SK-N-SH (cell line): Measurements from ENCODE around the gene NADSYN1.

Source experiments
- CHD2 ChIP-seq: fragments of 150-350 bp; IDR thresholded peaks from 2 replicates; pipeline ENCODE4 v1.6.1; 2018; ENCODE audit warnings: low read length; ENCODE audit not compliant: partially characterized antibody
- FOXM1 ChIP-seq: IDR thresholded peaks from 2 replicates; pipeline ENCODE4 v1.4.0; 2012; ENCODE audit warnings: low read depth, mild to moderate bottlenecking
- MXI1 ChIP-seq: IDR thresholded peaks from 2 replicates; pipeline ENCODE4 v1.6.1; 2012; ENCODE audit warnings: mild to moderate bottlenecking, low read depth, low read length, improper control_type of control experiment
- POLR2AphosphoS5 ChIP-seq: IDR thresholded peaks from 2 replicates; pipeline ENCODE4 v1.6.1; 2012; ENCODE audit warnings: low read depth, low read length
- SMC3 ChIP-seq: IDR thresholded peaks from 2 replicates; pipeline ENCODE4 v1.6.1; 2012; ENCODE audit warnings: low read depth, low read length, improper control_type of control experiment
- TF ChIP-seq, protein P1 (sequence below): fragments of 150-350 bp; IDR thresholded peaks from 2 replicates; pipeline ENCODE4 v1.6.1; 2016; ENCODE audit warnings: mild to moderate bottlenecking, low read depth, low read length
- TF ChIP-seq, protein P2 (sequence below): fragments of 200-600 bp; sonication (generic); IDR thresholded peaks from 2 replicates; pipeline ENCODE4 v1.6.1; 2017; ENCODE audit warnings: antibody characterized with exemption, mild to moderate bottlenecking, moderate library complexity
- TF ChIP-seq, protein P3 (sequence below): IDR thresholded peaks from 2 replicates; pipeline ENCODE4 v1.4.0; 2012; ENCODE audit warnings: low read depth

DNA sequence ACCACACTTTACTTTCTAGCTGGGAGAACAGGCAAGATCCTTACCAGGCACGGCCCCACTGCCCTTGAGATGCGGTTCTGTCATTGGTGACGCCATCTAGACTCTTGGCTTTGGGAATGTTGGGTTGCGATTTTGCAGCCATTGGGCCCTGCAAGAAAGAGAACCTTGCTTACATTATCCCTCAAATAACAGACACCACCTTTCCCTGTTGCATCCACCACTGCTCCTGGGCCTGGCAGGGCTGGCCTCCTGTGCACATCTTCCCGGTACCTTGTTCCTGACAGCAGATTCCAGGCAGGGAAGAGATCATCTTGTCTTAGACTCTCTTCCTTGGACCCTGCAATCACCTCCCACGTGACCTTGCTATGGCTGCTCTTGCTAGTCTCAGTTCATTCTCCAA lies 8.2 kb upstream of the NADSYN1 start:
- TF ChIP-seq FOXM1 (no peak), CHD2 (no peak), MXI1 (no peak), SMC3 (no peak), POLR2AphosphoS5 (no peak)
- TF ChIP-seq, protein P1, sequence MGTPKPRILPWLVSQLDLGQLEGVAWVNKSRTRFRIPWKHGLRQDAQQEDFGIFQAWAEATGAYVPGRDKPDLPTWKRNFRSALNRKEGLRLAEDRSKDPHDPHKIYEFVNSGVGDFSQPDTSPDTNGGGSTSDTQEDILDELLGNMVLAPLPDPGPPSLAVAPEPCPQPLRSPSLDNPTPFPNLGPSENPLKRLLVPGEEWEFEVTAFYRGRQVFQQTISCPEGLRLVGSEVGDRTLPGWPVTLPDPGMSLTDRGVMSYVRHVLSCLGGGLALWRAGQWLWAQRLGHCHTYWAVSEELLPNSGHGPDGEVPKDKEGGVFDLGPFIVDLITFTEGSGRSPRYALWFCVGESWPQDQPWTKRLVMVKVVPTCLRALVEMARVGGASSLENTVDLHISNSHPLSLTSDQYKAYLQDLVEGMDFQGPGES, result no peak
- TF ChIP-seq, protein P2, sequence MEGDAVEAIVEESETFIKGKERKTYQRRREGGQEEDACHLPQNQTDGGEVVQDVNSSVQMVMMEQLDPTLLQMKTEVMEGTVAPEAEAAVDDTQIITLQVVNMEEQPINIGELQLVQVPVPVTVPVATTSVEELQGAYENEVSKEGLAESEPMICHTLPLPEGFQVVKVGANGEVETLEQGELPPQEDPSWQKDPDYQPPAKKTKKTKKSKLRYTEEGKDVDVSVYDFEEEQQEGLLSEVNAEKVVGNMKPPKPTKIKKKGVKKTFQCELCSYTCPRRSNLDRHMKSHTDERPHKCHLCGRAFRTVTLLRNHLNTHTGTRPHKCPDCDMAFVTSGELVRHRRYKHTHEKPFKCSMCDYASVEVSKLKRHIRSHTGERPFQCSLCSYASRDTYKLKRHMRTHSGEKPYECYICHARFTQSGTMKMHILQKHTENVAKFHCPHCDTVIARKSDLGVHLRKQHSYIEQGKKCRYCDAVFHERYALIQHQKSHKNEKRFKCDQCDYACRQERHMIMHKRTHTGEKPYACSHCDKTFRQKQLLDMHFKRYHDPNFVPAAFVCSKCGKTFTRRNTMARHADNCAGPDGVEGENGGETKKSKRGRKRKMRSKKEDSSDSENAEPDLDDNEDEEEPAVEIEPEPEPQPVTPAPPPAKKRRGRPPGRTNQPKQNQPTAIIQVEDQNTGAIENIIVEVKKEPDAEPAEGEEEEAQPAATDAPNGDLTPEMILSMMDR, result no peak
- TF ChIP-seq, protein P3, sequence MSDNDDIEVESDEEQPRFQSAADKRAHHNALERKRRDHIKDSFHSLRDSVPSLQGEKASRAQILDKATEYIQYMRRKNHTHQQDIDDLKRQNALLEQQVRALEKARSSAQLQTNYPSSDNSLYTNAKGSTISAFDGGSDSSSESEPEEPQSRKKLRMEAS, result no peak
